Liver (tissue), 9 donors: ENCODE results near the gene EVC2. TPM values are rescaled to one million over a fixed set of nuclear protein-coding genes. Genes with fewer than 3 reads are reported as not detected.

ENCODE experiments used
- DNase-seq: peaks from one replicate; pipeline ENCODE4 v3.0.0-alpha.2; 2017; ENCODE audit warnings: low spot score
- H3K27ac ChIP-seq, 2 donors: one replicate each; pipeline ENCODE4 v1.7.0; 2013; ENCODE audit warnings: inconsistent platforms in 2 of 2, low read length in 2 of 2, control low read depth in 1 of 2, low read depth in 1 of 2, mild to moderate bottlenecking in 1 of 2
- H3K27me3 ChIP-seq, 4 donors: one replicate each; pipeline versions ENCODE4 v1.6.1 to v1.7.0; 2013; ENCODE audit warnings: low read length in 3 of 4, inconsistent platforms in 1 of 4, mild to moderate bottlenecking in 1 of 4, moderate library complexity in 1 of 4; ENCODE audit not compliant: control insufficient read depth in 4 of 4, insufficient read depth in 4 of 4
- H3K36me3 ChIP-seq, 4 donors: one replicate each; pipeline versions ENCODE4 v1.6.1 to v1.7.0; 2013; ENCODE audit warnings: low read length in 3 of 4, mild to moderate bottlenecking in 3 of 4, low read depth in 1 of 4, moderate library complexity in 1 of 4; ENCODE audit not compliant: control insufficient read depth in 4 of 4, insufficient read depth in 3 of 4
- H3K4me1 ChIP-seq, 4 donors: one replicate each; pipeline versions ENCODE4 v1.6.1 to v1.7.0; 2013; ENCODE audit warnings: low read length in 3 of 4, mild to moderate bottlenecking in 3 of 4, moderate library complexity in 1 of 4; ENCODE audit not compliant: control insufficient read depth in 4 of 4, insufficient read depth in 4 of 4
- H3K4me3 ChIP-seq, 3 donors: one replicate each; pipeline versions ENCODE4 v1.6.1 to v1.7.0; 2013; ENCODE audit warnings: low read length in 3 of 3, control low read depth in 1 of 3, low read depth in 1 of 3, mild to moderate bottlenecking in 1 of 3
- H3K9ac ChIP-seq, 2 donors: one replicate each; pipeline ENCODE4 v1.7.0; 2013; ENCODE audit warnings: low read length in 2 of 2, mild to moderate bottlenecking in 2 of 2, moderate library complexity in 2 of 2, control low read depth in 1 of 2, low read depth in 1 of 2
- H3K9me3 ChIP-seq, 4 donors: one replicate each; pipeline versions ENCODE4 v1.6.1 to v1.7.0; 2013; ENCODE audit warnings: low read length in 3 of 4; ENCODE audit not compliant: control insufficient read depth in 4 of 4
- ATF3 ChIP-seq: IDR thresholded peaks from 2 replicates; pipeline ENCODE4 v1.6.1; 2016; ENCODE audit warnings: antibody characterized with exemption
- CTCF ChIP-seq: fragments of 150-350 bp; IDR thresholded peaks from 2 replicates; pipeline ENCODE4 v1.5.1; 2017; ENCODE audit warnings: improper control_type of control experiment, low read depth, low read length; ENCODE audit not compliant: missing input control
- EGR1 ChIP-seq, 2 donors: IDR thresholded peaks; 2 replicates each; pipeline ENCODE4 v1.6.1; 2016 to 2018; ENCODE audit warnings: antibody characterized with exemption in 2 of 2, low read depth in 2 of 2
- FOXA1 ChIP-seq: IDR thresholded peaks from 2 replicates; pipeline ENCODE4 v1.6.1; 2016; ENCODE audit warnings: antibody characterized with exemption
- FOXA2 ChIP-seq: IDR thresholded peaks from 2 replicates; pipeline ENCODE4 v1.6.1; 2016; ENCODE audit warnings: antibody characterized with exemption
- GABPA ChIP-seq, 2 donors: IDR thresholded peaks in 1 of 2; conservative IDR thresholded peaks in 1 of 2; 2 replicates each; pipeline ENCODE4 v1.6.1; 2016; ENCODE audit warnings: antibody characterized with exemption in 2 of 2, mild to moderate bottlenecking in 1 of 2, moderate library complexity in 1 of 2
- HNF4A ChIP-seq, 2 donors: conservative IDR thresholded peaks; 2 replicates each; pipeline ENCODE4 v1.6.1; 2016; ENCODE audit warnings: antibody characterized with exemption in 2 of 2, mild to moderate bottlenecking in 2 of 2
- HNF4G ChIP-seq: IDR thresholded peaks from 2 replicates; pipeline ENCODE4 v1.6.1; 2016; ENCODE audit warnings: antibody characterized with exemption
- JUND ChIP-seq, 2 donors: IDR thresholded peaks; 2 replicates each; pipeline ENCODE4 v1.6.1; 2016; ENCODE audit warnings: antibody characterized with exemption in 2 of 2
- MAX ChIP-seq: IDR thresholded peaks from 2 replicates; pipeline ENCODE4 v1.6.1; 2016; ENCODE audit warnings: antibody characterized with exemption
- NR2F2 ChIP-seq: IDR thresholded peaks from 2 replicates; pipeline ENCODE4 v1.6.1; 2016; ENCODE audit warnings: antibody characterized with exemption
- RAD21 ChIP-seq, 2 donors: IDR thresholded peaks; 2 replicates each; pipeline ENCODE4 v1.6.1; 2016; ENCODE audit warnings: antibody characterized with exemption in 2 of 2, mild to moderate bottlenecking in 2 of 2
- REST ChIP-seq: IDR thresholded peaks from 2 replicates; pipeline ENCODE4 v1.6.1; 2016; ENCODE audit warnings: antibody characterized with exemption, mild to moderate bottlenecking
- RXRA ChIP-seq, 2 donors: IDR thresholded peaks; 2 replicates each; pipeline ENCODE4 v1.6.1; 2017 to 2018; ENCODE audit warnings: antibody characterized with exemption in 2 of 2, mild to moderate bottlenecking in 1 of 2
- SP1 ChIP-seq: IDR thresholded peaks from 2 replicates; pipeline ENCODE4 v1.6.1; 2018; ENCODE audit warnings: antibody characterized with exemption, mild to moderate bottlenecking
- TAF1 ChIP-seq: conservative IDR thresholded peaks from 2 replicates; pipeline ENCODE4 v1.6.1; 2016; ENCODE audit warnings: antibody characterized with exemption, mild to moderate bottlenecking
- YY1 ChIP-seq: IDR thresholded peaks from 2 replicates; pipeline ENCODE4 v1.6.1; 2016; ENCODE audit warnings: antibody characterized with exemption, mild to moderate bottlenecking
- ZBTB33 ChIP-seq: IDR thresholded peaks from 2 replicates; pipeline ENCODE4 v1.6.1; 2016; ENCODE audit warnings: antibody characterized with exemption
- WGBS: extraction: QIAGEN DNeasy Blood & Tissue Kit; methylation state at CpG from one replicate; pipeline ENCODE4 v1.1.7; 2013; 5-methylcytosine and 5-hydroxymethylcytosine counted together
- polyA plus RNA-seq, 2 donors: library from polyadenylated mRNA; stranded (reverse) in 1 of 2; unstranded in 1 of 2; fragments of 200-250 nt in 1 of 2; fragments of >200 nt in 1 of 2; fragmentation: Nextera tagmentation in 1 of 2; extraction: Ambion mirVana in 1 of 2; gene quantifications; one replicate each; pipeline versions ENCODE4 v1.2.1 to v1.2.3, GENCODE V29; 2013 to 2015
- total RNA-seq, 2 donors: library from RNA; depleted of rRNA; stranded (reverse); fragments of >200 nt; gene quantifications; one replicate each; pipeline ENCODE4 v1.2.3, GENCODE V29; 2014
- donor health status: healthy.
- donor health status: healthy.
- donor health status: healthy.
- donor health status: healthy.
- donor health status: healthy.

The EVC2 gene
- total and polyA plus RNA-seq, 4 donors, result 0.26 to 1.3 (median 0.57) TPM

GRCh38 chr4:5703831-5704230, 4.5 kb downstream of the EVC2 start:
- H3K4me3 ChIP-seq, result no peak overlapping the region
- WGBS, result 94% methylated on average over 5 of the region's 5 CpGs
- DNase-seq, result no peak
- H3K9me3 ChIP-seq, result peaks cover 0 to 2% (median 0%) of the 10 kb centered on the region in 4 donors
- H3K27me3 ChIP-seq, result peaks cover 0 to 3% (median 0%) of the 10 kb centered on the region in 4 donors
- no peak for TF ChIP-seq ZBTB33
- no peak for TF ChIP-seq MAX
- no peak for TF ChIP-seq YY1
- TF ChIP-seq SP1, result no peak
- TF ChIP-seq HNF4A (conservative IDR thresholded peaks at IDR 0.05), result no peak
- TF ChIP-seq EGR1 (IDR thresholded peaks at IDR 0.05; ENCODE audit: low read depth in 2 of 2), result no peak
- no peak for TF ChIP-seq TAF1
- TF ChIP-seq RAD21 (IDR thresholded peaks at IDR 0.05), result no peak
- no peak for TF ChIP-seq REST
- TF ChIP-seq FOXA2, result no peak
- no peak for TF ChIP-seq JUND (IDR thresholded peaks at IDR 0.05)
- no peak for TF ChIP-seq FOXA1
- TF ChIP-seq HNF4G, result no peak
- TF ChIP-seq GABPA (IDR thresholded peaks at IDR 0.05 in 1 of 2, conservative IDR thresholded peaks at IDR 0.05 in 1 of 2), result no peak
- no peak for TF ChIP-seq CTCF
- TF ChIP-seq NR2F2, result no peak
- no peak for TF ChIP-seq RXRA (IDR thresholded peaks at IDR 0.05)
- TF ChIP-seq ATF3, result no peak
- H3K36me3 ChIP-seq, result no peaks in the 10 kb centered on the region
- H3K27ac ChIP-seq, result no peak overlapping the region
- H3K9ac ChIP-seq, result no peak overlapping the region
- H3K4me1 ChIP-seq, result peaks cover 0 to 5% (median 1%) of the 10 kb centered on the region in 4 donors
